ENCODE data around the gene KHDC3L. TPM values are rescaled to one million over a fixed set of nuclear protein-coding genes. Genes with fewer than 3 reads are reported as not detected.

KHDC3L gene
- total and polyA plus RNA-seq, 2 of the 8 experiments (the other 6 are each of a cell fraction or from before 2014, with no cell fraction given), result 0.11 TPM; not detected in 1

DNA sequence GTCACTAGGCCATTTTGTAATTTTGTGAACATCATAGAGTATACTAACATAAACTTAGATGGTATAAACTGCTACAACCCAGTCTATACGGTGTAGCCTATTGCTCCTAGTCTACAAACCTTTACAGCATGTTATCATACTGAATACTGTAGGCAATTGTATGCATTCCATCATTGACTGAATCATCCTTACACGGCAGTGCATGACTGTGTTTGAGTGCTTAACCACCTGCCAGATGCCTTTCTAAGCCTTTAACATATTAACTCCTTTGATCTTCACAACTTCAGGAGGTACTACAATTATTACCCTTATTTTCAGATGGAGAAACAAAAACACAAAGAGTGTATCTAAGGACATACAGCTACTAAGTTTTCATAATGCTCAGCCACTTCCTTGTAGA, 22.4 kb upstream of the KHDC3L start:
- Histone ChIP-seq H2AK5ac (ENCODE audit: low read depth, low read length) (no peak overlapping the region), H4K91ac (replicated peaks; ENCODE audit: insufficient read length, low read length) (no peak overlapping the region), H3K4ac (replicated peaks; ENCODE audit: insufficient read length, low read depth, low read length) (no peak overlapping the region), H3K4me1 (replicated peaks in 1 of 4; ENCODE audit: control insufficient read depth in 3 of 4, insufficient read depth in 4 of 4, low read length in 3 of 4) (no peaks in the 10 kb centered on the region), H3K23me2 (ENCODE audit: low read depth, low read length) (no peaks in the 10 kb centered on the region), H3K79me2 (ENCODE audit: control insufficient read depth in 1 of 2, insufficient read depth in 2 of 2, low read length in 2 of 2) (no peaks in the 10 kb centered on the region), H4K20me1 (replicated peaks in 1 of 2; ENCODE audit: control insufficient read depth in 1 of 2, insufficient read depth in 2 of 2, low read length in 2 of 2) (no peaks in the 10 kb centered on the region), H3K79me1 (ENCODE audit: low read depth, low read length) (no peaks in the 10 kb centered on the region), H2BK15ac (ENCODE audit: low read length) (no peak overlapping the region), H4K8ac (ENCODE audit: extremely low read depth, insufficient read depth, low read length) (no peak overlapping the region), H3K4me3 (ENCODE audit: extremely low read depth in 1 of 4, insufficient read depth in 2 of 4, low read depth in 3 of 4, low read length in 4 of 4) (no peak overlapping the region), H2BK20ac (ENCODE audit: low read length) (no peak overlapping the region), H3K14ac (ENCODE audit: insufficient read length) (no peak overlapping the region), H3K56ac (replicated peaks; ENCODE audit: insufficient read length, low read depth, low read length) (no peak overlapping the region), H3K4me2 (ENCODE audit: insufficient read depth in 1 of 2, low read depth in 2 of 2, low read length in 2 of 2) (no peak overlapping the region), H3K27ac (ENCODE audit: low read depth, low read length) (no peak overlapping the region), H3K9me3 (ENCODE audit: insufficient read depth in 2 of 2, low read depth in 1 of 2, low read length in 1 of 2) (no peaks in the 10 kb centered on the region), H2BK120ac (replicated peaks; ENCODE audit: low read depth, low read length) (no peak overlapping the region), H3K9ac (replicated peaks in 1 of 4; ENCODE audit: extremely low read depth in 1 of 4, low read depth in 3 of 4, low read length in 3 of 4) (no peak overlapping the region), H3K36me3 (ENCODE audit: control insufficient read depth in 2 of 4, insufficient read depth in 4 of 4, low read length in 3 of 4) (no peaks in the 10 kb centered on the region), H2AFZ (ENCODE audit: low read length) (no peak overlapping the region), H2BK12ac (ENCODE audit: low read depth, low read length) (no peak overlapping the region), H3K23ac (ENCODE audit: insufficient read length) (no peak overlapping the region), H3K18ac (ENCODE audit: extremely low read depth, low read length) (no peak overlapping the region), H4K5ac (ENCODE audit: insufficient read length, low read depth, low read length) (no peak overlapping the region), H2BK5ac (ENCODE audit: low read depth, low read length) (no peak overlapping the region), H3K27me3 (replicated peaks in 1 of 4; ENCODE audit: control insufficient read depth in 3 of 4, extremely low read depth in 1 of 4, insufficient read depth in 3 of 4, low read length in 3 of 4) (no peaks in the 10 kb centered on the region)
- CTCF ChIA-PET (ENCODE audit: partially characterized antibody), result interaction anchor here (0.5 to 4.3 kb wide), 5 partner anchors 11 to 75 kb away, joined by 3 to 32 read pairs (median 3); no protein-coding TSS in a partner anchor
- 90% methylated on average over 2 of the region's 2 CpGs; no CpG with 5 or more reads in 1 of the 2 experiments for WGBS, 2 experiments (ENCODE audit: extremely low coverage in 1 of 2, insufficient coverage in 1 of 2, insufficient read length in 1 of 2, insufficient replicate concordance in 2 of 2, low coverage in 1 of 2, low lambda C conversion rate in 2 of 2, missing lambda C conversion rate in 1 of 2)
- POLR2A ChIA-PET (ENCODE audit: partially characterized antibody), result interaction anchor here (3.8 kb wide), 1 partner anchor 9 kb away, joined by 15 read pairs; no protein-coding TSS in a partner anchor
- DNase-seq (ENCODE audit: low read depth in 1 of 2, low spot score in 2 of 2), result no peak
- no peak for FAIRE-seq
- TF ChIP-seq SIRT6 (IDR thresholded peaks at IDR 0.05; ENCODE audit: low read length) (no peak), YY1 (IDR thresholded peaks at IDR 0.05; ENCODE audit: low read depth, low read length) (no peak), SUZ12 (IDR thresholded peaks at IDR 0.05; ENCODE audit: low read length) (no peak), CHD1 (IDR thresholded peaks at IDR 0.05; ENCODE audit: low read depth, low read length) (no peak), CEBPB (IDR thresholded peaks at IDR 0.05; ENCODE audit: low read depth, low read length) (no peak), FOSL1 (IDR thresholded peaks at IDR 0.05; ENCODE audit: insufficient read depth, low read depth, low read length) (no peak), CTBP2 (IDR thresholded peaks at IDR 0.05; ENCODE audit: borderline replicate concordance, insufficient read depth, insufficient read length, low read length) (no peak), BACH1 (IDR thresholded peaks at IDR 0.05; ENCODE audit: low read length) (no peak), PHF8 (conservative IDR thresholded peaks at IDR 0.05; ENCODE audit: low read depth, low read length) (no peak), TBP (IDR thresholded peaks at IDR 0.05; ENCODE audit: low read depth, low read length) (no peak), KDM5A (IDR thresholded peaks at IDR 0.05; ENCODE audit: low read length) (no peak), GABPA (IDR thresholded peaks at IDR 0.05; ENCODE audit: borderline replicate concordance, insufficient read depth, low read length) (no peak), BCL11A (IDR thresholded peaks at IDR 0.05; ENCODE audit: low read depth in 2 of 2, low read length in 2 of 2) (no peak), ASH2L (IDR thresholded peaks at IDR 0.05; ENCODE audit: low read length) (no peak), EP300 (IDR thresholded peaks at IDR 0.05; ENCODE audit: borderline replicate concordance in 1 of 2, low read depth in 2 of 2, low read length in 2 of 2) (no peak), TAF1 (IDR thresholded peaks at IDR 0.05; ENCODE audit: low read depth, low read length) (no peak)

Data from H1 (cell line).